GM19397 (cell line): ENCODE measurements around the gene TRIM71.
"Not testable (repeated sequence)": the region's sequence is repeated elsewhere in the genome, so short reads cannot be mapped to it uniquely, and the experiment has no call there.

Source experiments
- ATAC-seq: cut with Tn5 transposase; IDR thresholded peaks from one replicate; pipeline ENCODE4 v1.9.1; 2021; ENCODE audit warnings: mild to moderate bottlenecking, moderate library complexity; ENCODE audit not compliant: unreplicated experiment

The TRIM71 gene

GRCh38 chr3:32842531-32842931, 24.7 kb downstream of the TRIM71 start:
- no peak for ATAC-seq

DNA sequence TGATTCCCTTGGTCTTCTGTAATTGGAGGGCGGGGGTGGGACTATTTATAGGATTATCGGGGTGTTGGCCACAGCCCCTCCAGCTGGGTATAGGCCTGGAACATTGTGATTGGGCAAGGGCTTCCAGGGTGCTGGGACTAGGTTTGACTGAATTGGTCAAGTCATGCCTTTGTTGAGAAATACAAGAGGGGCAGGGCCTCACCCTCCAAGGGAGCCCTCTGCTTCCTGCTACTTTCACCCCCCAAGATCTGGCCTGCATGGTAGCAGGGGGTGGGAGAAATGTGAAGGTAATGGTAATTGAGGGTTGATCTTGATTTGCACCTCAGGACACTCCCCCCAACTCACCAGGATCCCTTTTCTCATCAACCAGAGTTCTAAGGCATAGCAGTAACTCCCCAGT, 25.2 kb downstream of the TRIM71 start:
- ATAC-seq: no peak

DNA sequence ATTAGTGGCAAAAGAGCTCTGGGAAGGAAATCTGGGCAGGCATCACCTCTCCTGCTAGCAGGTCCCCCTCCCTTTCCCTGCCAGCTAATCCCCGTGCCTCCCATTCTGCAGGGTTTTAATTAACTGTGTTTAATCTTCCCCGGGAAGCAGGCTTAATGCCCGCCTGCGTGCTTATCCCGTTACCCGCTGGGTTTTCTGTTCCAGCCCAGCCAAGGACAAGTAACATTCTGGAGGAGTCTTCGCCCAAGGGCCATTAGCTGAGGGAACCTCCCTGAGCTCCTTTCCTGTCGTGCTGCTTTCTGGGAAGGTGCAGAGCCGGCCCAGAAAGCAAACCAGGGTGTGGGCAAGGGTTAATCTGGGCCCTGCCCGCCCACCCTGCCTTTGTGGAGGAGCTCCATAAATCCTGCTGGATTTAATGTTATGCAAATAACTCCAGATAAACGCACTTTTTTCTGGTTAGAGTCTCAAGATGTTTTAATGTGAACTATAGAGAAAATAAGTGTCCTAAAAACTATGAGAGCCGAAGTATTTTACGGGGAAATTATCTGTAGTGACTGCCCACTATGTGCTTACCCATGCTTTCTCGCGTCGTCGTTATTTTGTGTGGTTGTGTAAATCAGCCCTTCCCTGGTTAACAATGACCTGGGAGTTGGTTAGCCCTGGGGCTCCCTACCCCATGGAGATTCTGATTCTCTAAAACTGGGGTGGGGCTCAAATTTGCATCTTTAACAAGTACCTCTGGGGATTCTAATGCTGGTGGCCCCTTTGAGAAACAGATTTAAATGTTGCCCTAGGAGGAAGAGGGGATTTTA, 25.9 kb downstream of the TRIM71 start:
- no peak for ATAC-seq

- ATAC-seq: no peak
Measured at GRCh38 chr3:32844322-32844654, 26.5 kb downstream of the TRIM71 start.

- ATAC-seq: no peak
Measured at GRCh38 chr3:32844914-32845313, 27.1 kb downstream of the TRIM71 start.

GRCh38 chr3:32845546-32845945, 27.7 kb downstream of the TRIM71 start:
- ATAC-seq: not testable (repeated sequence)

GRCh38 chr3:32847045-32847444, 29.2 kb downstream of the TRIM71 start:
- ATAC-seq: not testable (repeated sequence)

- no peak for ATAC-seq
Measured at GRCh38 chr3:32847528-32847927, 29.7 kb downstream of the TRIM71 start.

- no peak for ATAC-seq
Measured at GRCh38 chr3:32848215-32848614, 30.4 kb downstream of the TRIM71 start.

DNA sequence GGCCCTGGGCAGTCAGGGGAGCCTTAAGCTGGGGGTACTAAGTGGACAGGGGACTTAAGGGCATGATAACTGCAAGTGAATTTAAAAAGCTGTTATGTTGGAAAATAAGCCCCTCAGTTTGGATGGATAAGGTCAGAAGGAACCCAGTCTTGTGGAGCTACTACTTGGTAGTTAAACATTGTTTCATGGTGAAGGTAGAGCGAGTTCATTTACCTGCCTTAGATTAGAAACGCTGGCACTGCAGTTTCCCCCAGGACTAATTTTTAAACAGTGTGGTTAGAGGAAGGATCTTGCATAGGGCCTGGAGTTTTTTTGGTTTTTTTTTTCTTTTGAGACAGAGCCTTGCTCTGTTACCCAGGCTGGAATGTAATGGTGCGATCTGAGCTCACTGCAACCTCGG, 31.2 kb downstream of the TRIM71 start:
- ATAC-seq: no peak

DNA sequence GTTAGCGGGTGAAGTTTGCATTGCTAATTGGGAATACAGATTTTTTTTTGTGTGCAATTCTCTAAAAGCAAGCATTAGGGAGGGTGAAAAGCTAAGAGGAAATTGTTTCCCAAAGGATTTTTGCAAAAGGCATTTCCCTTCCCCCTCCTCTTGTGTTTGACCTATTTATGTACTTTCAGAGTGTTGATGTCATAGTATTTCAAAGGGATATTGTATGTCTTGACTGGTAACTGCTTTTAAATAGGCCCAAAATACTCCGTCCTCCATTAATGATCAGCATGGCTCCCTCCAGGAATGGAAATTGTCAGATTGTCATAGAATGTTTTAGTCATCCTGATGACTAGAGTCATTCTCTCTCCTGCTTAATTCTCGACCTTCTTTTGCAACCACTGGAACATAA, 32.4 kb downstream of the TRIM71 start:
- ATAC-seq: no peak

GRCh38 chr3:32850636-32851035, 32.8 kb downstream of the TRIM71 start:
- ATAC-seq: no peak

DNA sequence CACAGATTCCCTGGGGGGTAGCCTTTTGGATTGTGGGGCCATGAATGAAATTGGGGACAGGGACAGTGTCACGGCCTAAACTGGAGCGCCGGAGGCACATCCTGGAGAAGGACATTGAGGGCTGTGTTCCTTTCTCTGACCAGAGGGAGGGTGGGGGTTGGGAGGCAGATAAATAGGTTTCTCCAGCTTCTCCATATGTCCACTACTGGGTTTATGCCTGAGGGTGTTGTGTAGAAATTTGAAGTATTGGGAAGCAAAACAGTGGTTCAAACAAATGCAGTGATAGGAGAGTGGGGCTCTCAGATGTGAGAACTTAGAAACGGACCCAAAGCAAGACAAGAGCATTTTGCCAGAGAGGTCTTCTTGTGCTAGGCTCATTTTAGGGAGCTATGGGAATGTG, 34.3 kb downstream of the TRIM71 start:
- no peak for ATAC-seq

GRCh38 chr3:32855350-32855953, 37.7 kb downstream of the TRIM71 start:
- no peak for ATAC-seq

GRCh38 chr3:32856355-32856889, 38.6 kb downstream of the TRIM71 start:
- ATAC-seq: no peak

- no peak for ATAC-seq
Measured at GRCh38 chr3:32856901-32857507, 39.2 kb downstream of the TRIM71 start.

DNA sequence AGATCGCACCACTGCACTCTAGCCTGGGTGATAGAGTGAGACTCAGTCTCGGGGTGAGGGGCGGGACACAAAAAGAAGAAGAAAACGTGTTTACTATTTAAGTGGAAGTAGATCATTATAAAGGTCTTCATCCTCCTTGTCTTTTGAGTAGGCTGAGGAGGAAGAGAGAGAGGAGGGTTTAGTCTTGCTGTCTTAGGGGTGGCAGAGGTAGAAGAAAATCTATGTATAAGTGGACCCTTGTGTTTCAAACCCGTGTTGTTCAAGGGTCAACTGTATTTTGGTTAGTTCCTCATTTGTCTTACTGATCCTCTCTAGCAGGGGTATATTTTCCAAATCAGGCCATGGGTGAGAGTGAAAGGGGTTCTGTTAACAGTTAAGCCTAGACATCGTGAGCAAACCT, 40.1 kb downstream of the TRIM71 start:
- ATAC-seq: no peak

DNA sequence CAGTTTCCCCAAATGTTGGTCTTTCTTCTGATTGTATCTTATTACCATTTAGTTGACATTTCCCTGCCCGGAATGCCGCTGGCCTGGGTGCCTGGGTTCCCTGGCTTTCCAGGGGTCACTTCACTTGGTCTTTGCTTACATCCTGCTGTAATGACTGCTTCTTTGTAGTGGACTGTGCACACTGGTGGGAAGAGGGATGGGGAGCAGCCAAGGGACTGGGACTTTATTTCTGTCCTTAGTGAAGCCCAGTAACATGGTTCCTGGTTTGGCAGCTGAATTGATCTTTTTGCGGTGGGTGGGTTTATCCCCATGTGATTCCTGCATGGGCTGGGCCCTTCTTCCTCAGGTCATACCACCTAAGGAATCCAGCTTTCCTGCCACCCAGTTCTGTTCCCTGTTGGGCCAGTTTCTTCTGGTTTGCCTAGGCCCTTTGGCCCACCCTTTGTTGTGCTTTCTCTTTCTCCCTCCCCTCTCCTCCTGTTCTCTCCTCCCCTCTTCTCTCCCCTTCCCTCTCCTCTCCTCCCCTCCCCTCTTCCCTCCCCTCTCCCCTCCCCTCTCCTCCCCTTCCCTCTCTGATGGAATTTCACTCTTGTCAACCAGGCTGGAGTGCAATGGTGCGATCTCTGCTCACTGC, 41.9 kb downstream of the TRIM71 start:
- ATAC-seq: no peak

- ATAC-seq: no peak
Measured at GRCh38 chr3:32860499-32860898, 42.7 kb downstream of the TRIM71 start.

DNA sequence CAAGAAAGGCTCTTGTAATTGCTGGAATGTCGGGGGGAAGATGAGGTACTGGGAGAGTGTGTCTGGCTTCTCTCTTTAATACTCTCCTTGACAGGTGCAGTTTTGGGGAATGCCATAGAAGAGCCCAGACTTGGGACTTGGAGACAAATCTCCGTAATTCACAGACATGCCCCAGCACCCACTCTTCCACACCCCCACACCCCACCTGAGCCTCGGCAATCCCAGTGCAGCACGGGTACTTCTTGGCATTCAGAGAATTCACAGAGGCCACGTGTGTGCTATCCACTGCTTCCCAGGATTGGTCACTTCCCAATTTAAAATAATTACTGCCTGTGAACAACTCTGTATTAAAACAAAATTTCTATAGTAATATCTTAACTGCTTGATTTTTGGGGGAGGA, 43.9 kb downstream of the TRIM71 start:
- ATAC-seq: no peak

DNA sequence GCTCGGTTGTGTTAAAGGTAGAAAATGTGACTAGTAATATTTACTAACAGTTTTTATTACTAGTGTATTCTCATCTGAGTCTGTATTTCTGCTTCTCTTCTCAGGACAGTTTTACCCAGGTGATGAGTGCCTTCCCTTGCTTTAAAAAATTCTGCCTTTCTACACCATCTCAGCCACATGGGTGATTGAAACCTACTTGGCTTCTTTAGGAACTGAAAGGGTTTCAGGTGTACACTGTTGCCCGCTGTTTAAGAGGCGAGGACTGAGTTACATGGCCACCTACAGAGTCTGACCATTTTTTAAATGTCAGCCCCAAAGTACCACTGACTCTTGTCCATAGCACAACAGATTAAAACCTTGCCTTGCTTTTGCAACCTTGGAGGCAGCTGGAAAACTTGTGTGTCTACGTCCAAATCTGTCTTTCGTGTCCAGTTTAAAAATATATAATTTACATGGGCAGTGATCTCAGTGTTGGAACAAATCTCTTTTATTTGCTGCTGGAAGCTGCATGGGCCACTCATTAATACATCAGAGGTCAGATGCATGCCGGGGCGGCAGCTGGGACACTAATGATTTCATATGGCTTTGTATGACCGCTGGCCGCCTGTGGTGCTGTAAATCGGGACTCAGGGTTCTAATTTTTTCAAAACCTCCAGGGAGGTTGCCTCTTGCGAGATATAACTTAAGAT, 44.6 kb downstream of the TRIM71 start:
- ATAC-seq: no peak
